Hippocampal formation (tissue), 2 donors: ENCODE results near the gene MSI2.

ENCODE experiments used
- DNase-seq, 2 donors: peaks; one replicate each; lab custom pipeline; 2025; lab: John Stamatoyannopoulos, UW

MSI2 gene

GRCh38 chr17:57368637-57369336 is 112.5 kb downstream of the MSI2 start:
- no peak for DNase-seq

DNA sequence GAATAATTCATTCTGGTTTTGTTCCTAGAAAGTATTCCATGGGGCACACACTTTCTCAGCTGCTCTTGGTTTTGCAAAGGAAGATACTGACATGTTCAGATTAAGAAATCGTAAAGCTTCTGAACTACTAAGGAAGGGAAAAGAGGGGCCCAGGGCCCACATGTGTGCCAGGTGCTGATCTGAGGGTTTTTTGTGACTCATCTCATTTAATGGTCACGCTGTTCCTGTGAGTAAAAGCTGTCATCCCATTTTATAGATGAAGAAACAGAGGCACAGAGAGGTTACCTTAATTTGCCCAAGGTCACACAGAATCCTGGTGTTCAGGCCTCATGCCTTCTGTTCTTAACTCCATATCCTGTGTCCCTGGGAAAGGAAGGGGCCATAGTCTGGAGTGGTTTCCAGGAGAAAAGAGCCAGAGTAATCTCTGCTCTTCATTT is 113.2 kb downstream of the MSI2 start:
- no peak for DNase-seq

- DNase-seq: no peak
Observed at GRCh38 chr17:57370037-57370581, 113.8 kb downstream of the MSI2 start.

- DNase-seq: no peak
Observed at GRCh38 chr17:57370619-57371018, 114.3 kb downstream of the MSI2 start.

DNA sequence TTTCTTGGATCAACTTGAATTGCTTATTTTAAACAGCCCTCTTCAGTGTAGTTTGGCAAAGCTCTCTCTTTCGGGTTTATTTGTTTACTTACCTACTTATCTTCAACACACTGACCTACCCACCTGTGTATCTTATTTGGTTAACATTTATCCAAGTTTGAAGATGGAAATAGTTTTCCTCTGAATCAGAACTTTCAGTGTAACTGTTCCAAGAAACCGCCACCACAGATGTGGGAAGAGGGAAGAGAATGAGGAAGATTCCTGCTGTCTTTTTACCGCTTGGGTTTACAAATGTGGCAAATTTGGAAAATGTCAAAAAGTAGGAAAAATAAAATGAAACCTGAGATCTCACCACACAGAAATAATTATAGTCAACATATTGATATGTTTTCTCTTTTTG is 115.8 kb downstream of the MSI2 start:
- DNase-seq: no peak

- DNase-seq: no peak
Observed at GRCh38 chr17:57373048-57373447, 116.7 kb downstream of the MSI2 start.

GRCh38 chr17:57373756-57374155 is 117.4 kb downstream of the MSI2 start:
- no peak for DNase-seq

DNA sequence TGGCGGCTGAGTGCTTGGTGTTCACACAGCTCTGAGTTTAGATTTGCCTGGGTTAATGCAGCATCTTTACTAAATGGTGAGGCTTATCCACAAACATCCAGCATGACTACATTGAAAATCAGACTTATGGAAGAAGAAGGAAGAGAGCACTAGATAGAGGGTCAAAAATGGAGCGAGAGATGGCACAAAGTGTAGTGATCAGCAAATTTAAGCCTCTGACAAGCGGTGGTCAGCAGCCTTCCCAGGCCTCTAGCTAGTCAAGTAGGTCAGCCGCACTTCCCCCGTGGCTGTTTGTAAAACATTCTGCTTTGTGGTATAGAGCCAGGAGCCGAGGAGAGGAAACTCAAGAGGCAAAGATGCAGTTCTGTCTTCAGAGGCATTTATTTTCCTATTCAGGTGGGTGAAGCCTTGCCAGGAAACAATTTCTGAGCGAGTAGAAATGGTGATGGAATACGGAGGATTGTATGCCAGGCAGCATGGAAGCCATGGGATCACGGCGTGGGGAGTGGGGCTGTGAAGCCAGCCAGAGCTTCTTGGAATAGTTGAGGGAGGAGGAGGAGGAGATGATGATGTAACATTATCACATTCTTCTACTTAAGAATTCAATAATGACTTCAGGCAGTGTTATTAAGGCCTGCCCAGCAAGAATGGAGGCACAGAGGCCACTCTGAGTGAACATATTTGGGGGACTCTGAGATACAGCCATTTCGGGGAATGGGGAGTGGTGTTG is 118.9 kb downstream of the MSI2 start:
- DNase-seq: no peak

DNA sequence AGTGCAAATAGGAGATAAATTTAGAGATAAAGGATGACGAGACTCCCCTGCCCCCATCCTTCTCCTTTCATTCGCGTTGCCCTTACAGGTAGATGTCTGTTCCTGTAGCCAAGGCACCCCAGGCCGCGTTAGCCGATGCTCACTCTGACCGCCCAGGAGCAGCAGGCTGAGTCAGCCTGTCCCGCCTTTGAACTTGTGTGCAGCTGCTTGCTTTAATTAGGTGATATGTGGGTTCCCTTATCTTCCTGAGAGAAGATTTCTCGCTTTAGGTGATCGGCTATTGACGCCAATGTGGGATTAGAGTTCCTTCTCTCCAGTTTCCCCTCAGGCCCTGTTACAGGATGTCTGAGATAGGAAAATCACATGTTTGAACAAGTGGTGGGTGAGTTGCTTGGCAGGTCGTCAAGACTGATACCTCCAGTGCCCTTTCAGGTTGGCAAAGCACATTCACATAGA is 119.5 kb downstream of the MSI2 start:
- no peak for DNase-seq

GRCh38 chr17:57377094-57377493 is 120.8 kb downstream of the MSI2 start:
- no peak for DNase-seq

DNA sequence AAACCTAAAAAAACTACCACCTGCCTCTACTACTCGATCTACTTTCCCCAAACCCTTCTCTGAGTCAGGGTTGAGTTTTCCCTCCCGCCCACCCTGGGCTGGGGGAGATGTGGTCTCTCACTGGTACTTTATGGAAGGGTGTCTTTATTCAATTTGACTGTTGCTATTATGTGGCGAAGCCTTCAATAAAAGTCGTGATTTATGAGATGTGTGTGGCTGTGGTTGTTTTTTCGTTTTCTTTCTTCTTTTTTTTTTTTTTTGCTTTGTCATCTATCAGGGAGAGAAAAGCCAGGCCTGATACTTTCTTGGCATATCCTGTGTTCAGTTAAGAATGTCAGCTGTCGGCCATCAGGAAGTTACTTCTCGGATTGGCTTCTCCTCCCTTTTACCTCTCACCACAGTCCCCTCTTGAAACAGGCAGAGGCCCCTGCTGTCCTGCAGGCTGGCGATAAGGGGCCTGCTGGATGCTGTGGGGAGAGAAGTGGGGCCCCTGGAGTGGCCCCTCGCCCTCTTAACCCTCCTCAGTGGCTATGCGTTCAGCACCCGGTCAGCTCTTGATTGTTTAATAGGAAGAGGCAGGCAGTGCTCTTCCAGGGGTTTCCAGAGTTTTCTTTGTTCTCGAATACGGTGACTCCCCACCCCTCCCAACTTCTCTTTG is 123.0 kb downstream of the MSI2 start:
- DNase-seq: no peak

- DNase-seq: no peak
Observed at GRCh38 chr17:57379895-57380434, 123.6 kb downstream of the MSI2 start.

GRCh38 chr17:57381498-57381897 is 125.2 kb downstream of the MSI2 start:
- no peak for DNase-seq

GRCh38 chr17:57384219-57384618 is 127.9 kb downstream of the MSI2 start:
- no peak for DNase-seq

GRCh38 chr17:57385975-57386374 is 129.7 kb downstream of the MSI2 start:
- no peak for DNase-seq

- DNase-seq: no peak
Observed at GRCh38 chr17:57387575-57387974, 131.3 kb downstream of the MSI2 start.

DNA sequence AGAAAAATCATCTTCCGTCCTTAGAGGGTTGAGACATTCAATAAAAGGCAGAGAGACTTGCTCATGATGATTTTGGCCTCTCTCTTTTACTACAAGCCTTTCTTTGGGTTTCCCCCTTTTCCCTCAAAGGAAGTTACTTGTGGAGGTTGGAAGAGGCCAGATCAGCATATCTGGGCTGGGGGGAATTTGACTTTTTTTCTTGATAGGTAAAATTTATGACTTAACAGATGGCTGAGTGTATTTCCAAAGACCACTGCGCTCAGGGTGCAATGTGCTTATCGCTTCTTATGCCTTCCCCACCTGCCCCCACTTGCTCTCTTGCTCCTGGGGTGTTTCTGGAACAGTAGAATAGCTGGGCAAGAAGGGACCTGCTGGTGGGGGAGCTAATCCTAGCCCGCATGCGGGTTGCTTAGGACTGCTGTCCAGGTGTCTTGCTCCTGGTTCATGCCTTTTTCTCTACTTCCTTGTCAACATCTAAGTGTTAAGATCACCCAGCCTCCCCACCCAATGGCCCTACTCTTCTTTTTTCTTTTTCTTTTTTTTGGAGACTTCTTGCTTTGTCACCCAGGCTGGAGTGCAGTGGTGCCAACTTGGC is 131.9 kb downstream of the MSI2 start:
- DNase-seq: no peak

DNA sequence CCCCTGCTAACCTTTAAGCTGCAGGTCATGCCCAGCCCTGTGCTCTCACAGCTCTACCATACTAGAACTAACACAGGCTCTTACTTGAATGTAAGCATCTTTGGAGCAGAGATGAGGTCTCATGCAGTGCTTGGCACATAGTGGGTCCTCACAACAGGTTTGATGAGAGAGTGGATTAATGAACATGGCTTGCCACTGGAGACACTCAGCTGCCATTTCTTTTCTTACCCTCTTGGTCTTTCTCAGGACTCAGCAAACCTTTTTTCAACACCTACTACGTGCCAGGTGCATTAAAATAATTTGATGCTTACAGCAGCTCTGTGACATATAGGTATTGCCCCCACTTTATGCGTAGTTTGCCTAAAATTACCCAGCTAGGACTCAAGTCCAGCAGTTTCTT is 133.2 kb downstream of the MSI2 start:
- DNase-seq: no peak

DNA sequence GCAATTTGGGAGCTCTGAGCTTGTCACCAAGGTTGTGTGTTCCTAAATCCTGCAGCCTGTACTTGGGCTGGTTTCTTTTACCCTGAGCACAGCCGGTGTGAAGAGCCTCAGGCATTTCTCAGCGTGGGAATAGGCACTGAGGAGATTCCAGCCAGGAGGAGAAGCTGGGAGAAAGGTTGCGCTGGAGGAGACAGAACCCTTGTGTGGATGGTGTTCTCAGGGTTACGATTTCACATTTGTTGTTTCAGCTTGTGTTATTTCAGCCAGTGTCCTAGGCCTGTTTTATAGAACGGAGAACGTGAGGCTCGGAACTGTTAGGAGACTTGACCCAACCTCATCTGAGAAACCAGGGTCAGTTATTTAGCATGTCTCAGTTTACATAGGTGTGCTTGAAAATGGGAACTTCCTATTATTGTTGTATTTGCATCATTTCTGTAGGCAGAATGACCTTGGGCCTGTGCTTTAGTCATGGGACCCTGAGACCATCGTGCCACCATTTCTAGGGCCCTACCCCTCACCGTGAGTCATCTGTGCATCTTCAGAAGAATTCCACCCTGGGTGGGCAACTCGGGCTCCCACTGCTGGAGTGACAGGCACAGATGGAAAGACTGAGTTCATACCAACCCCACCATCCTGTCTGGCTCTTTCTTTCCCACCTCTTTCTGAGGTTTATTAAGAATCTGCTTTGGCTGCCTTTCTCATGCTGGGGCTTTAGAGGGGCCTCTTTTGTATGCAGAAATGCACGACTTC is 134.9 kb downstream of the MSI2 start:
- peak in 1 of 2 donors; percentile 67 for DNase-seq

- no peak for DNase-seq
Observed at GRCh38 chr17:57391857-57392471, 135.6 kb downstream of the MSI2 start.

DNA sequence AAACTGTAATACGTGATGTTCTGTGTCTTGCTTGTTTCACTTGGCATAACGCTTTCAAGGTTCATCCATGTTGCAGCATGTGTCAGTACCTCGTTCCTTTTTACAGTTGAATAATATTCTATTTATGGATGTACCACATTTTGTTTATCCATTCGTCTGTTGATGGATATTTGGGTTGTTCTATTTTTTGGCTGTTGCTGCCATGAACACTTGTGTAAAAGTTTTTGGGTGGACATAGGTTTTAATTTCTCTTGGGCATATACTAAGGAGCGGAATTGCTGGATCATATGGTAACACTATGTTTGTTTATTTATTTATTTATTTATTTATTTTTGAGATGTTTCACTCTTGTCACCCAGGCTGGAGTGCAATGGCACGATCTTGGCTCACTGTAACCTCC is 137.0 kb downstream of the MSI2 start:
- no peak for DNase-seq
